Measurements from ENCODE around the gene RAB44.
A peak's percentile ranks its signal among the peaks of the same experiment; 100 is the strongest.

RAB44 gene

DNA sequence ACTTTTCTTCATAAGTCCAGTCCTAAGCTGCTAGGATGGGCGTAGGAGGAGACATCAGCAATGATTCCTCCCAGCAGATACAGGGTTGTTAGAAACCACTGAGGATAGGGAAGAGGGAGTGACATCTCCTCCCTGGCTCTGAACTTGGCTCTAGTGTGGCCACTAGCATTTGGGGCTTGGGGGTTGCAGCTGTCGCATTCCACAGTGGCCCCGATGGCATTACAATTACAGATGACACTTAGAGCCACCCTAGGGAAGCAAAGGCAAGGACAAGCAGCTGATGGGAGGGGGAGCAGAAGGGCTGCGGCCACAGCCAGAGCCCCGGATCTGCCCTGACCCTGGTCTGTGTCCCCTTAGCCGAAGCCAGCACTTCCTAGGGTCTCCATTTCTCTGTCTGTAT lies 28.6 kb upstream of the RAB44 start:
- no peak for DNase-seq (ENCODE audit: low read depth, low spot score)

DNA sequence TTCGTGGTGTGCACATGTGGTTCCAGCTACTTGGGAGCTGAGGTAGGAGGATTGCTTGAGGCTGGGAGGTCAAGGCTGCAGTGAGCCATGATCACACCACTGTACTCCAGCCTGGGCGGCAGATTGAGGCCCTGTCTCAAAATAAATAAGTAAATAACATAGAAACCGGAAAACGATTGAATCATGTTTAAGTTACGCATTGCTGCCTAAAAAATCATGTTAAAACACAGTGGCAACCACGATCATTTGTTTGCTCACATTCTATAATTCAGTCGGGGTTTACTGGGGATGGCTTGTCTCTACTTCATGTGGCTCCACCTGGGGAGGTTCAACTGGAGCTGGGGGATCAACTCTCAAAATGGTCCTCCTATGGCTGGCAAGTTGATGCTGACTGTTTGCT lies 27.4 kb upstream of the RAB44 start:
- no peak for DNase-seq (ENCODE audit: low read depth, low spot score)

DNA sequence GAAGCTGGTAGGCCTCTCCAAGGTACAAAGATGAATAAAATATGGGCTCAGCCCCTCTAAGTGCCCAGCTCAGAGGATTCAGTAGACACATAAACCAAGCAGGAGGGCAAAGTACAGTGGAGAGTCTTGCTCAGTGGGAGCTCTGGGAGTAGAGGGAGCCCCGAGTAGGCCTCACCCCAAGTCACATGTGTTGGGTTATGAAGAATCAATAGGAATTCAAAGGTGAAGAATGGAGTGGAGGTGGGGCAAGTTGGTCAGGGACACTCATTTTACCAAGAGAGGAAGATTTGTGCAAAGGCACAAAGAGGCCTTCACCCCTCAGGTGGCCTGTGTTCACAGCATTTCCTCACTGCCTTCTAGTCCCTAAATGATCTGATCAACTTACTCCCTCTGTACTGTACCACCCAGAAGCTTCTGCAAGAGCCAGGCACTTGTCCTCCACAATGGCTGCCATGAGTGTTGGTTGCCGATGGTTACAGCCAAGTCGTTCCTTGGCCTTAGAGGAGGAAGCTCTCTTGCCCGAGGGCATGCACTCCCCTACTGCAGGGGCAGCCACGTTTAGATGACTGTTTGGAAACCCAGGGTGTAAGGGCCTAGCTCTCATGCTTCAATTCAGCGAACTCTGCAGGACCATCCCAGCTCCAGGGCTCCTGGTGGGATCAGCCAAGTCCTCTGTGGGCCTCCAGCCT lies 25.8 kb upstream of the RAB44 start:
- DNase-seq (ENCODE audit: low read depth, low spot score), result no peak

- no peak for DNase-seq (ENCODE audit: low read depth, low spot score)
These were observed 23.7 kb upstream of the RAB44 start for GRCh38 chr6:36673882-36674281.

GRCh38 chr6:36674942-36675341 lies 22.7 kb upstream of the RAB44 start:
- DNase-seq (ENCODE audit: low read depth, low spot score), result no peak

- no peak for DNase-seq (ENCODE audit: low read depth, low spot score)
These were observed 21.2 kb upstream of the RAB44 start for GRCh38 chr6:36676141-36677058.

GRCh38 chr6:36677059-36677749 lies 20.4 kb upstream of the RAB44 start:
- no peak for DNase-seq (ENCODE audit: low read depth, low spot score)

DNA sequence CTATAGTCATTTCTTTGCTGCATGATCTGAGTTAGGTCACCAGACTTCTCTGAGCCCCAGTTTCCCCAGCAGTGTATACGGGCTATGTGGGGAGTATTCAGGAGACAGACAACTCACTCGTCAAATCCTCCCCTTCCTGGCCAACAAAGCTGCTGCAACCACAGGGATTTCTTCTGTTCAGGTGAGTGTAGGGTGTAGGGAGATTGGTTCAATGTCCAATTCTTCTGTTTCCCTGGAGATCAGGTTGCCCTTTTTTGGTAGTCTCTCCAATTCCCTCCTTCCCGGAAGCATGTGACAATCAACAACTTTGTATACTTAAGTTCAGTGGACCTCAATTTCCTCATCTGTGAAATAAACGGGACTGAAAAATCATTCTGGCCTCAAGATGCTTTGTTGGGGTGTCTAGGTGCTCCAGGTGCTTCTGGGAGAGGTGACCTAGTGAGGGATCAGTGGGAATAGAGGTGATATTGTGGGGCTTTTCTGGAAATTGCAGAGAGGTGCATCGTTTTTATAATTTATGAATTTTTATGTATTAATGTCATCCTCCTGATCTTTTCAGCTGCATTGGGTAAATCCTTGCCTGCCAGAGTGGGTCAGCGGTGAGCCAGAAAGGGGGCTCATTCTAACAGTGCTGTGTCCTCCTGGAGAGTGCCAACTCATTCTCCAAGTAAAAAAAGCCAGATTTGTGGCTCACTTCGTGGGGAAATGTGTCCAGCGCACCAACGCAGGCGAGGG lies 19.7 kb upstream of the RAB44 start:
- no peak for DNase-seq (ENCODE audit: low read depth, low spot score)

- DNase-seq (ENCODE audit: low read depth, low spot score), result peak; percentile 68
These were observed 19.1 kb upstream of the RAB44 start, which contains the start of gene CDKN1A for GRCh38 chr6:36678488-36679042. CDKN1A (plus strand) TSS chr6:36678714; CDS start chr6:36684102, 5,388 bp downstream.

- no peak for DNase-seq (ENCODE audit: low read depth, low spot score)
These were observed 18.4 kb upstream of the RAB44 start for GRCh38 chr6:36679043-36679833.

DNA sequence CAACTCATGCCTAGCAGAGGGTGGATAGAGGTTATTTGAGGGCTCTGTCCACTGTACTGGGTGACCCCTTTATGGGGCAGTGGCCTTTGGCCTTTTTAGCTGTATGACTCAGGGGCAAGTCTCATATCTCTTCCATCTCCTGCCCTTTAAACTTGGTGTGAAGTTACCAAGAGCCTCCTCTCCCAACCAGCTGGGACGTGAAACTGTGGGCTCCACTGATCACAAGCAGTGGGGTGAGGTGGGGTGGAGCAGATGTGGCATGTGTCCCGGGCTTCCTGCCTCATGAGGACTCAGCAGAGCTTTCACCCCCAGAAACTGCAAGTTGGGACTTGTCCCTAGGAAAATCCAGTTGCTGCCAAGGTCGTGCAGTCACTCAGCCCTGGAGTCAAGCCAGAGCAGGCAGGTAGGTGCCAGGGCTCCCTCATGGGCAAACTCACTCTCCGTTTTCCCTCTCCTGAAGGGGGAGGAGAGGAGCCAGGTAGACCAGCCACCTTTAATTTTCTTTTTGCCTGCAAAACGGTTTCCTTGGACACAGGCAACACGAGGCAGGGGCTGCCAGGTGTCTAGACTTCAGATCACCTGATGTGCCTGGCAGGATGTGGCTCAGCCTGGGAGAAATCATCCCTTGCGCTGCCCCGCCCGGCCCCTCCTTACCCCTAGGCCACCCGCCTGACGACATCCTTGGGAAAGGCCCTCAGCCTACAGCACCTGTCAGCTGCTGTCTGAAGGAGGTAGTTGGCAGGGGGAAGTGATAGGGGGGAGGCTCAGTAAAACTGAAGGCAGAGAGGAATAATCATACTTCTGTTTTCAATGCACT lies 15.1 kb upstream of the RAB44 start:
- no peak for DNase-seq (ENCODE audit: low read depth, low spot score)

- no peak for DNase-seq (ENCODE audit: low read depth, low spot score)
These were observed 14.4 kb upstream of the RAB44 start for GRCh38 chr6:36683145-36683655.

GRCh38 chr6:36683656-36684446 lies 13.8 kb upstream of the RAB44 start:
- no peak for DNase-seq (ENCODE audit: low read depth, low spot score)

GRCh38 chr6:36684447-36684812 lies 13.2 kb upstream of the RAB44 start:
- DNase-seq (ENCODE audit: low read depth, low spot score), result no peak

- no peak for DNase-seq (ENCODE audit: low read depth, low spot score)
These were observed 12.3 kb upstream of the RAB44 start for GRCh38 chr6:36685166-36685924.

GRCh38 chr6:36685926-36686667 lies 11.5 kb upstream of the RAB44 start:
- no peak for DNase-seq (ENCODE audit: low read depth, low spot score)
